Peyer's patch (tissue), 4 donors: ENCODE data around the gene PPP1R13B.

Source experiments
- POLR2A ChIP-seq, 2 donors: fragments of 450-650 bp; IDR thresholded peaks; one replicate each; pipeline ENCODE4 v1.5.1; 2017; ENCODE audit warnings: antibody characterized with exemption in 2 of 2, mild to moderate bottlenecking in 2 of 2, moderate library complexity in 2 of 2
- TF ChIP-seq, protein P1 (sequence below), 6 experiments: fragments of 450-650 bp in 4 of 6; fragments of 200-600 bp in 2 of 6; sonication (generic) in 1 of 6; IDR thresholded peaks; one replicate each; pipeline ENCODE4 v1.5.1; 2017 to 2019; ENCODE audit warnings: antibody characterized with exemption in 6 of 6, mild to moderate bottlenecking in 3 of 6, moderate library complexity in 1 of 6

DNA sequence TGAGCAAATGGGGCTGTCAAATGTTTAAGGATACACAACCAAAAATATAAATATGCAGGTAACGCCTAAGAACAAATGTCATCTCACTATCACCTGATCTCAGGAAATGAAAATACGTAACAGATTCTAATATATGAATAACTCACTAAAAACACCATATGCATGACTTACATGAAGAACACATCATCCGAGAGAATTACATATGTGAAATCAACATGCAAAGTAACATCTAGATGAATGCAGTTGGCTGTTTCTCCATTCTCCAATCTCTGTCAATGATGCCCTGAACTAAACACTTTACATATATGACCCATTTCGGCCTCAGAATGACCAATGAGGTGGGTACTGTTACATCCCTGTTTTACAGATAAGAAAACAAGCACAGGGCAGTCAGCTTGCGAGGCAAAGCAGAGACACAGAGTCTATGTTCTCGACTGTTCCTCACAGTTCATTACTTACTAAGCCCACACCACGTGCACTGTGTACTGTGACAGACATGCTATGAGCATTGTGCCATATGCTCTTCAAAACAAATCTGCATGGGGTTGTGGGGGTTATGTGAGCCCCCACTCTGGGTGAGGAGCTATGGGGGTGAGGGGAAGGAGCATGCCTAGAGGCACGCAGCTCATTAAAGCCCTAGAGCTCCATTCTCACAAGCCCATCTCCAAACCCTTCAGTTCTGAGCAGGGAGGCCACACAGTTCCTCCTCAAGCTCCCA is 89.2 kb downstream of the PPP1R13B start:
- TF ChIP-seq, protein P1, sequence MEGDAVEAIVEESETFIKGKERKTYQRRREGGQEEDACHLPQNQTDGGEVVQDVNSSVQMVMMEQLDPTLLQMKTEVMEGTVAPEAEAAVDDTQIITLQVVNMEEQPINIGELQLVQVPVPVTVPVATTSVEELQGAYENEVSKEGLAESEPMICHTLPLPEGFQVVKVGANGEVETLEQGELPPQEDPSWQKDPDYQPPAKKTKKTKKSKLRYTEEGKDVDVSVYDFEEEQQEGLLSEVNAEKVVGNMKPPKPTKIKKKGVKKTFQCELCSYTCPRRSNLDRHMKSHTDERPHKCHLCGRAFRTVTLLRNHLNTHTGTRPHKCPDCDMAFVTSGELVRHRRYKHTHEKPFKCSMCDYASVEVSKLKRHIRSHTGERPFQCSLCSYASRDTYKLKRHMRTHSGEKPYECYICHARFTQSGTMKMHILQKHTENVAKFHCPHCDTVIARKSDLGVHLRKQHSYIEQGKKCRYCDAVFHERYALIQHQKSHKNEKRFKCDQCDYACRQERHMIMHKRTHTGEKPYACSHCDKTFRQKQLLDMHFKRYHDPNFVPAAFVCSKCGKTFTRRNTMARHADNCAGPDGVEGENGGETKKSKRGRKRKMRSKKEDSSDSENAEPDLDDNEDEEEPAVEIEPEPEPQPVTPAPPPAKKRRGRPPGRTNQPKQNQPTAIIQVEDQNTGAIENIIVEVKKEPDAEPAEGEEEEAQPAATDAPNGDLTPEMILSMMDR (IDR thresholded peaks at IDR 0.05), result no peak
- no peak for TF ChIP-seq POLR2A (IDR thresholded peaks at IDR 0.05)
